ENCODE results near the gene CD38.

DNA sequence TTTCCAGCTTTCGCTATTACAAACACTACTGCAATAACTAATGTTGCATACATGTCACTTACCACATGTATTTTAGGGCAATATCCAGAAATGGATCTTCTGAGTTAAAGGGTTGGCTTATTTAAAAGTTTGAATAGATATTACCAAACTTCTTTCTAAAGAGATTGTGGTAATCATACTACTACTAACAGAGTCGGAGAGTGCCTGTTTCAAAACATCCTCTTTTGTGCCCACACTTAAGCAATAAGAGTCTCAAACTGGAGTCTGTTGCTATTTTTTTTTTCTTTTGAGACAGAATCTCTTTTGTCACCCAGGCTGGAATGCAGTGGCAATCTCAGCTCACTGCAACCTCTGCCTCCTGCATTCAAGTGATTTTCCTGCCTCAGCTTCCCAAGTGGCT, 124.6 kb downstream of the CD38 start:
- TF ChIP-seq, protein P1, sequence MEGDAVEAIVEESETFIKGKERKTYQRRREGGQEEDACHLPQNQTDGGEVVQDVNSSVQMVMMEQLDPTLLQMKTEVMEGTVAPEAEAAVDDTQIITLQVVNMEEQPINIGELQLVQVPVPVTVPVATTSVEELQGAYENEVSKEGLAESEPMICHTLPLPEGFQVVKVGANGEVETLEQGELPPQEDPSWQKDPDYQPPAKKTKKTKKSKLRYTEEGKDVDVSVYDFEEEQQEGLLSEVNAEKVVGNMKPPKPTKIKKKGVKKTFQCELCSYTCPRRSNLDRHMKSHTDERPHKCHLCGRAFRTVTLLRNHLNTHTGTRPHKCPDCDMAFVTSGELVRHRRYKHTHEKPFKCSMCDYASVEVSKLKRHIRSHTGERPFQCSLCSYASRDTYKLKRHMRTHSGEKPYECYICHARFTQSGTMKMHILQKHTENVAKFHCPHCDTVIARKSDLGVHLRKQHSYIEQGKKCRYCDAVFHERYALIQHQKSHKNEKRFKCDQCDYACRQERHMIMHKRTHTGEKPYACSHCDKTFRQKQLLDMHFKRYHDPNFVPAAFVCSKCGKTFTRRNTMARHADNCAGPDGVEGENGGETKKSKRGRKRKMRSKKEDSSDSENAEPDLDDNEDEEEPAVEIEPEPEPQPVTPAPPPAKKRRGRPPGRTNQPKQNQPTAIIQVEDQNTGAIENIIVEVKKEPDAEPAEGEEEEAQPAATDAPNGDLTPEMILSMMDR (conservative IDR thresholded peaks at IDR 0.05 in 1 of 2, IDR thresholded peaks at IDR 0.05 in 1 of 2; ENCODE audit: low read depth in 1 of 2, low read length in 2 of 2) = no peak
- TF ChIP-seq EZH2 (IDR thresholded peaks at IDR 0.05; ENCODE audit: low read length, missing control alignments) = no peak

Measured in fibroblast of lung (primary cell).